CD4-positive, alpha-beta T cell treated with Interleukin-6 at 100 ng/mL for 8 hours (primary cell): ENCODE data around the gene RALGPS1.
"Not testable (repeated sequence)": the region's sequence is repeated elsewhere in the genome, so short reads cannot be mapped to it uniquely, and the experiment has no call there.

ENCODE experiments used
- DNase-seq: peaks from one replicate; pipeline ENCODE4 v3.0.0-alpha.2; 2020; ENCODE audit warnings: mixed read lengths, low spot score

Gene RALGPS1

DNA sequence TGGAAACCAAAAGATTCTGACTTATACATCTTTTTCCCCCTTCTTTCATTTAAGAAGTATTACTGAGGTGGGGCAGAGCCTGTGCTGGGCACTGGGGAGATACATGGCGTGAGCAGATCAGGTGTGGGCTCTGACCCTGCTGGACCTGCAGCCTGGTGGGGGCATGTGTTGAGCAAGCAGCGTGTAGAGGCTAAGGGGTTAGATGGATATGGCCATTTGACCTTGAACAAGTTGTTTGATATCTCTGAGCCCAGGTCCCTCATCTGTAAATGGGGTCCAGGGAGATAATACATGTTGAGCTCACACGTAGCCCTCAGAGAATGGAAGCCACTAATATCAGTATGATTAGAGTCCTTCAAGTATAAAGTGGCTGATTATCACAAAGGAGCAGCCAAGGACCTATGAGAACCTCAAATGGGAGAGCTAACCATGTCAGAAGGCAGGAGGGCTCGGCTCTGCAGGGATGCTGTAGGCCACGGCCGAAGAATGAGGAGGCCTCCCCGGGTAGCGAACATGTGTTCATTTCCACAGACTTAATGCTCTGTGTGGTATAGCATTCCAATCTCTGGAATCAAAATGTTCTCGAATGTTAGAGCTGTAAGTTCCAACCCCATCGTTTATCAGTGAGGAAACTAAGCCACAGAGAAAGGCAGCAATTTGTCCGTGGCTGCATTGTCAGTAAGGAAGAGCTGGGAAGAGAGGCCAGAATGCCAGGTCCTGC, 223.2 kb downstream of the RALGPS1 start:
- DNase-seq: no peak

GRCh38 chr9:127138444-127138843, 223.9 kb downstream of the RALGPS1 start:
- no peak for DNase-seq

GRCh38 chr9:127139071-127139731, 224.6 kb downstream of the RALGPS1 start:
- DNase-seq: no peak

GRCh38 chr9:127139775-127140174, 225.2 kb downstream of the RALGPS1 start:
- no peak for DNase-seq

DNA sequence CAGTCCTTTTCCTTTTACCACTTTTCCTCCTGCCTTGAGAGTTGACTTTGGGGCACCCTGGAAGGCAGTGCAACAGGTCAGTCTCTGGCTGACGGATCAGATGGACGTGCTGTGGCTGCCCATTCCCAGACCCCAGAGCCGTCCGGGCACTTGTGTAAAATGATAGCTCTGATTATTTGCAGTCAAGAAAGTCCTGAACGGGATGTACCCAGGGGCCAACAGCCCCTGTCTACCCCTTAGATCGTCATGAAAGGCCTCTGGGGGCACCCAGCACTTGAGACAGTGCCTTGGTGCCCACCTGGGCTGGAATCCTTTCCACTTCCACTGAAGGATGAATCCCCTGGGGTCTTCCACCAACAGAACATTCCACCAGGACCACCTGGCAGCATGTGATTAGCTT, 225.6 kb downstream of the RALGPS1 start:
- DNase-seq: no peak

DNA sequence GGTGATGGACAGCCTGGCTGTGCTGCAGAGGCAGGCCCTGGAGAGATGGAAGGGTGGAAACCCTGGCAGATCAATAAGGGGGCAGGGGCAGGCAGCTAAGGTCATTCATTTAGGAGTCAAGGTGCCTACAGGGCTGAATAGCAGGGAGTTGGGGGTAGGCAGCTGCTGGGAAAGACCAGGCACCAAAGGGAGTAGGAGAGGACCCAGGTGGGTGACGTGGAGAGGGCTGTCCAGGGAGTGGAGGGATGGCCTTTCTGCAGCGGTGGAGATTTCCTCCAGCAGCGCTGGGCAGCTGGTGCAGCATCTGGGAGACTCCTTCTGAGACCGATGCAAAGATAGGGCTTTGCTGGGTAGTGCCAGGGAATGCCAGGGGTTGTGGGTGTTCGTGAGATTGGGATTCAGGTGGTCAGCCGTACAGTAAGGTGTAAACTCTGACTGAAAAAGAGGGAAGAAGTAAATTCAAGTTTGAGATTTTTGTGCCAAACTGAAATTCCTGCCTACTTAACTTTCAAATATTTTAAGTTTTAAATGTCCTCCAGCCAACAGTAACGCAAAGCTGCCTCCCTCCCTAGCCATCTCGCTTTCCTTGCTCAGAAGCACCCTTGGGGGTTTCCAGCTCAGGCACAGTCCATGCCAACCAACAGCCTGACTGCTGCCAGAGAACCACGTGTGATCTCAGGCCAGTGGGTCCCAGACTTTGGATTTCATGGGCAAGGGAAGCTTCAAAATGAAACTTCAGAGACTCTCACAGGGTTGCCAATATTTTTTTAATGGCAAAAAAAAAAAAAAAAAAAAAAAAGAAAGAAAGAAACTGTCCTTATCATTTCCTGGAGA, 226.5 kb downstream of the RALGPS1 start:
- DNase-seq: no peak

GRCh38 chr9:127142291-127142690, 227.7 kb downstream of the RALGPS1 start:
- no peak for DNase-seq

- DNase-seq: no peak
Observed at GRCh38 chr9:127142931-127143464, 228.4 kb downstream of the RALGPS1 start.

DNA sequence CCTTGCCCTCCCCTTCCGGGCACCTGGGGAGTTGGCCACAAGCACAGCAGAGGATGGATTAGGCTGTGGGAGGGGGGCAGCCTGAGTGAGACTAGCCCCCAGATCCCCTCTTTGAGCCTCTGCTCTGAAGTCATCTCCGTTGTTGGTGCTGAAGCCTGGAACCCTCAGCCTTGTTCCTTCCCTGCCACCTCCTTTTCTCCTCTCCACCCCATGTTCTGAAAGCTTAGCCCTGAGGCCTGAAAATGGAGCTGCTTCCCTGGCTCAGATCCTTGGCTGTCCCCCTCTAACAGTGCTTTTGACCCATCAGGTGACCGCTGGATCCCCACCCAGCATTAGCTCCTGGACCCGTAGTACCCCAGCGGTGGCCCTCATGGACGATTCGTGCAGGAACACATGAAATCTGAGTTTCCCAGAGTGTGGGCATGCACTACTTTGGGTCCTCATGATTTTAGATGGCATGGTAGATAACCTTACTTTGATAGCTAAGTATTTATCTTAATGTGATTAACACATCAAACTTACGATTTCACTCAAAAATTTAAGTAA, 229.4 kb downstream of the RALGPS1 start:
- DNase-seq: no peak

DNA sequence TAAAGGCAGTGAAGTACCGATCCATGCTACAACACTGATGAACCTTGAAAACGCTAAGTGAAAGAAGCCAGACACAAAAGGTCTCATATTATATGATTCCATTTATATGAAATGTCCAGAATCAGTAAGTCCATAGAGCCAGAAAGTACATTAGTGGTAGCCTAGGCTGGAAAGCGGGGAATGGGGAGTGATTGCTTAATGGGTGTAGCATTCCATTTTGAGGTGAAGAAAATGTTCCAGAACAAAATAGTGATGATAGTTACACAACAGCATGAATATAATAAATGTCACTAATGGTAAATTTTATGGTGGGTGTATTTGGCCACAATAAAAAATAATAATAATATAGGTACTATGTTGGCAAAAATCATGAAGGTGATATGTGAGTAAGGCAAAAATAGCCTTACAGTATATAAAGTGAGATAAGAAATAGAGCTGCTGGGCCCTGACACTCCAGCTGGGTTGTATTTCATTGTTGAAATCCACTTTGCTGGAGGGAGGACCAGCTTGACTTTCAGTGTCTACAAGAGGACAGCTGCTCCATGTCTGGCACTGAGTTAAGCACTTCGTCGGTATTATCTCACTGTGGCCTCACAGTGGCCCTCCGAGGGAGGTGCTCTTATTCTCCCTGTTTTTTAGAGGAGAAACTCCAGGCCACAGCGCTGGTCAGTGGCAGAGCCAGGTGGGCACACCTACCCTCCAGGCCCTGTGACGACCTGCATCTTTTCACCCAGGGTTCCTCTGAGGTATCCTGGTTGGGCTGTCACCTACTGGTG, 230.3 kb downstream of the RALGPS1 start:
- no peak for DNase-seq

DNA sequence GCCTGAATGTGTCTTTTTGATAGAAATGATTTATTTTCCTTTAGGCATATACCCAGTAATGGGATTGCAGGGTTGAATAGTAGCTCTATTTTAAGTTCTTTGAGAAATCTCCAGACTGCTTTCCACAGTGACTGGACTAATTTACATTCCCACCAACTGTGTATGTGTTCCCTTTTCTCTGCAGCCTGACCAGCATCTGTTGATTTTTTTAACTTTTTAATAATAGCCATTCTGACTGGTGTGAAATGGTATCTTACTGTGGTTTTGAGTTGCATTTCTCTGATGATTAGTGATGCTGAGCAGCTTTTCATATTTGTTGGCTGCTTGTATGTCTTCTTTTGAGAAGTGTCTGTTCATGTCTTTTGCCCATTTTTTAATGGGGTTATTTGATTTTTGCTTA, 232.3 kb downstream of the RALGPS1 start:
- not testable (repeated sequence) for DNase-seq

- no peak for DNase-seq
Observed at GRCh38 chr9:127147251-127147650, 232.7 kb downstream of the RALGPS1 start.

DNA sequence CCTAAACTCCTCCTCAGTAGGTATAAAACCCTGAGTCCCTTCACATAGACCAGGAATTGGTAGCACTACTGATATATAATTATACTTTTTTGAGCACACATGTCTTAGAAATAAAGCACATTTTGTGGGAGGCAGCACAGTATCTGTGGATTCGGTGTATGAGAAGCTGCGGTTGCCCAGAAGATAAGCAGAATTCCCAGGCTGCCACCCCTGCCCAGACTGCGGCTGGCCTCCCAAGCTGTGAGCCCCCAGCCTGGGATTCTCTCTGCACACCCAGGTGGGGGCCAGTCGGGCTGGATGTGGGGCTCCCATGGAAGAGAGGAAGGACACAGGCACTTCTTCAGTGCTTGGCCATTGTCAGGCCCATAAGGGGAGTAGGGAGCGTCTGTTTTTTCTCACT, 233.4 kb downstream of the RALGPS1 start:
- DNase-seq: no peak

- DNase-seq: no peak
Observed at GRCh38 chr9:127149010-127149409, 234.4 kb downstream of the RALGPS1 start.

DNA sequence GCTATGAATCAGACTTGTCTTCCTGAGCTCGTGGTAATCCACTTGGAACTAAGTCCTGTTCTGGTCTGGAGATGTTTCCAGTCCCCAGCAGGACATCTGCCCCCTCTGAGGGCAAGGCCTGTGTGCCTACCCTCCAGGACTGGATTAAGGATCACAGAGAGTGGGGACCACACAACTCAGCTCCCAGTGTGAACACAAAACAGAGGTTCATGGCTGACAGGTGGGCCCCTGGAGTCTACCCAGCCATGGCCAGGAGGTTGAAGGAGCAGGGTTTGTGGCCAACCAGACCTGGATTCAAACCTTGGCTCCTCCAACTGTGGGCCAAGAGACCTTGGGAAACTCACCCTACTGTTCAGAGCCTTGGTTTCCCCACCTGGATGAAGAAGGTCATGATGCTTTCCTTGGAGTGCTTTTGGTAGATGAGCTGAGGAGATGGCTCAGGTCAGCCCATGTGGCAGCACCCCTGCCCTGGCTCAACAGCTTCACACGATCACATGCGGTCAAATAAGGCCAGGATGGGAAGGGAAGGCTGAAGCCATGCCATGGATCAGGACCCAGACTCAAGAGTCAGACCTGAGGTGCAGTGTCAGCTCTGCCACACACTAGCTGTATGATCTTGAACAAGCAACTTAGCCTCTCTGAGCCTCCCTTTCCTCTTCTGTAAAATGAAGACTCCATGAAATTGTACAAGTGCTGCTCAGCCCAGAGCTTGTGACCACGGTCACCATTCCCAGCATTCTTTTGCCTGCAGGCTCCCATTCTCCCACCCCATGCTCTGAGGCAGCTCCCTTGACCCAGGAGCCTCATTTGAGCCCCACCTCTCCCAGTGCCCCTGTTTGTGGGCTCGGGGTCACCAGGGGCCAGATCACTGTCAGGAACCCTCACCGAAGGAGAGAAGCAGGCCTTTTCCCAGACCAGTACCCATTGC, 235.1 kb downstream of the RALGPS1 start:
- DNase-seq: no peak

DNA sequence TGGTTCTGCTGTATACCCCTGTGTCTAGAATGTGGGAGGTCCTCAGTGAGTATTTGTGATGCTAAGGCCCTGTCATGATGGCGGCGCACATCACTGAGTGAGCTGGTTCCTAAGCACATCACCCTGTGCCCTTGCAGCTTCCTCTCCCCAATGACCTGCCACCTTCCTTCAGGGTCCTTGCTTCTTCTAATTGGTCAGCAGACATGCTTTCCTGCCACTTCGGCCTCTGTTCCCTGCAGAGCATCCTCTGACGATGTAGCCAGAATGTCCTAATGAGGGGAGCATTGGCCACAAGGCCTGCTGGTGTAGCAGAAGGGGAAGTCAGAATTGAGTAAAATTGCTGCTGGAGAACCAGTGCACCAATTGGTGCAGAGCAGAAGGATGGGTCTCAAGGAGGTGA, 238.9 kb downstream of the RALGPS1 start:
- DNase-seq: no peak

GRCh38 chr9:127154003-127154389, 239.4 kb downstream of the RALGPS1 start:
- no peak for DNase-seq

DNA sequence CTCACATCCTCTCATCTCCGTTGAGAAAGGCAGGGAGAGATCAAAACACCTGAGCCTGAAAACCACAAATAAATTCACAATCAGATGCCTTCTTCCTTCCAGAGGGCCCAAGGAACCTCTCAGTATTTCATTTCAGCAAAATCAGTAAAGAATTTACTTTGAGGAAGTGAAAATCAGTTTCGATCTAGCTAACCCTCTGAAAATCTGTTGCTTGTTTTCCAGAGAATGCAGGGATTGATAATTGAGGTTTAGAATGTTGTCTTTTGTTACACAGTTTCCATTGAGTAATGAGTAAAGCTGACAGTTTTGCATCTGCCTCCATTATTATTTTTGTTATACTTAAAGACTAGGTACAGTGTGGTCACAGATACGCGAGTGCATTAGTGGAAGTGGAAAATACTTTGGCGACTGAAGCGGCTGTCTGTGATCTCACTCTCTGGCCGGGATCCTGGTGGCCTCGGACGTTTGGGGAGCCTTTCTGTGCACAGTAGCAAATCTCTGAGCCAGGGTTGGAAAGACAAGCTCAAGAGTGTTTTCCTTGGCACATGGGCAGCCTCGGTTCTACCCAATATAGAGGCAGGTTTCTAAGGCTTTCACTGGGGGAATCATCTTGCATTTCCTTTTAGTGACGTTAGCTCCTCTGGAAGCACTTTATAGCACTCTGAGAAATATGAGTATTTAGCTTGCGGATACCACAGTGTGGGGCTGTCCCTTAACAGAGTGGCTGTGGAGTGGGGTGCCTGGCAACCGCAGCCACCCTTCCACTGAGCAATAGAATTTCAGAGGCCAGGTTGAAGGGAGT, 240.0 kb downstream of the RALGPS1 start:
- no peak for DNase-seq

GRCh38 chr9:127155314-127155960, 240.9 kb downstream of the RALGPS1 start:
- DNase-seq: no peak
